ENCODE results near the gene SSX3.
"Not testable (repeated sequence)": the region's sequence is repeated elsewhere in the genome, so short reads cannot be mapped to it uniquely, and the experiment has no call there.

- not testable (repeated sequence) for TF ChIP-seq POLR2A (IDR thresholded peaks at IDR 0.05; ENCODE audit: low read length); GATA1 (IDR thresholded peaks at IDR 0.05; ENCODE audit: low read depth, low read length)
Measured at GRCh38 chrX:48313996-48314395, 42.5 kb downstream of the SSX3 start.
